ENCODE measurements around the gene SPATA1. TPM values are rescaled to one million over a fixed set of nuclear protein-coding genes. Genes with fewer than 3 reads are reported as not detected.

The SPATA1 gene
- polyA plus RNA-seq, 3 donors = 0.40 to 1.9 (median 0.43) TPM

- Mint-ChIP-seq H3K36me3 (peaks cover 34 to 46% of the 10 kb centered on the region in 2 donors), H3K27ac (peak overlapping the region; percentile 99 to 100 (median 100)), H3K9me3 (peaks cover 0 to 5% (median 0%) of the 10 kb centered on the region in 7 donors), H3K27me3 (ENCODE audit: low read depth in 3 of 3) (peaks cover 0 to 2% (median 0%) of the 10 kb centered on the region in 3 donors), H3K4me3 (peak overlapping the region; percentile 98), H3K4me1 (peaks cover 43% of the 10 kb centered on the region)
- H3K36me3 ChIP-seq (replicated peaks in 1 of 2; ENCODE audit: control insufficient read depth in 1 of 2, insufficient read depth in 2 of 2, low read length in 2 of 2) = peaks cover 23 to 45% of the 10 kb centered on the region in 2 donors
- H3K27me3 ChIP-seq (ENCODE audit: control insufficient read depth in 2 of 2, insufficient read depth in 2 of 2, low read length in 2 of 2) = no peaks in the 10 kb centered on the region
- no peak for TF ChIP-seq CTCF (IDR thresholded peaks at IDR 0.05)
- H3K9me3 ChIP-seq (replicated peaks in 1 of 2; ENCODE audit: control insufficient read depth in 1 of 2, insufficient read depth in 1 of 2, low read length in 2 of 2) = no peaks in the 10 kb centered on the region
- peak overlapping the region; percentile 99 for H3K9ac ChIP-seq (ENCODE audit: insufficient read depth, low read length, poor library complexity, severe bottlenecking)
- peak overlapping the region; percentile 76 for H3K4me2 ChIP-seq (replicated peaks; ENCODE audit: extremely low read depth, low read length, poor library complexity, severe bottlenecking)
- peaks cover 9% of the 10 kb centered on the region for H4K20me1 ChIP-seq (ENCODE audit: insufficient read depth, low read length)
- no peak overlapping the region for H2AFZ ChIP-seq (ENCODE audit: insufficient read depth, low read depth, low read length, poor library complexity, severe bottlenecking)
- H3K27ac ChIP-seq (ENCODE audit: low read depth in 1 of 2, low read length in 2 of 2) = peak overlapping the region; percentile 92 to 100
- intact Hi-C loops (cut with micrococcal nuclease) = loop anchor here (2.0 to 10.0 kb wide), 7 partner anchors 47 to 701 kb away; partner anchors contain the start of genes GNG5 (in 2 of the 2), SPATA1 (in 2 of the 2), SSX2IP (in 2 of the 2) and BCL10 (in 1 of the 2)
- peak overlapping the region; percentile 48 to 96 (median 77) for H3K4me3 ChIP-seq (replicated peaks in 1 of 3; ENCODE audit: low read depth in 2 of 3, low read length in 3 of 3)
- peak; percentile 21 to 41 (median 21) for DNase-seq
- H3K79me2 ChIP-seq (ENCODE audit: insufficient read depth, low read length) = peaks cover 70% of the 10 kb centered on the region
- peaks cover 26 to 41% of the 10 kb centered on the region in 2 donors for H3K4me1 ChIP-seq (ENCODE audit: control insufficient read depth in 1 of 2, insufficient read depth in 2 of 2, low read length in 2 of 2)
- no CpG with 5 or more reads among the region's 5 CpGs for WGBS (ENCODE audit: insufficient coverage)
These were observed 67.3 kb downstream of the SPATA1 start for GRCh38 chr1:84573481-84573966.

GRCh38 chr1:84573967-84574842 lies 68.0 kb downstream of the SPATA1 start, which contains the start of gene CTBS:
Gene CTBS (minus strand): TSS chr1:84574440. CDS start chr1:84574415, 25 bp downstream.
- peak within 1 kb of the TSS; percentile 99 for H3K9ac ChIP-seq (ENCODE audit: insufficient read depth, low read length, poor library complexity, severe bottlenecking)
- peak within 1 kb of the TSS; percentile 76 for H3K4me2 ChIP-seq (replicated peaks; ENCODE audit: extremely low read depth, low read length, poor library complexity, severe bottlenecking)
- peaks cover 26 to 41% of the 10 kb centered on the region in 2 donors for H3K4me1 ChIP-seq (ENCODE audit: control insufficient read depth in 1 of 2, insufficient read depth in 2 of 2, low read length in 2 of 2)
- H3K36me3 ChIP-seq (replicated peaks in 1 of 2; ENCODE audit: control insufficient read depth in 1 of 2, insufficient read depth in 2 of 2, low read length in 2 of 2) = peaks cover 17 to 38% of the 10 kb centered on the region in 2 donors
- H3K27ac ChIP-seq (ENCODE audit: low read depth in 1 of 2, low read length in 2 of 2) = peak within 1 kb of the TSS; percentile 92 to 100
- Mint-ChIP-seq H3K4me1 (peaks cover 41% of the 10 kb centered on the region), H3K4me3 (peak within 1 kb of the TSS; percentile 98), H3K27me3 (ENCODE audit: low read depth in 3 of 3) (peaks cover 0 to 2% (median 0%) of the 10 kb centered on the region in 3 donors), H3K9me3 (peaks cover 0 to 5% (median 0%) of the 10 kb centered on the region in 7 donors), H3K27ac (peak within 1 kb of the TSS; percentile 99 to 100 (median 100)), H3K36me3 (peaks cover 32 to 46% of the 10 kb centered on the region in 2 donors)
- no peaks in the 10 kb centered on the region for H3K27me3 ChIP-seq (ENCODE audit: control insufficient read depth in 2 of 2, insufficient read depth in 2 of 2, low read length in 2 of 2)
- under 1% methylated on average over 43 of the region's 67 CpGs for WGBS (ENCODE audit: insufficient coverage)
- peak within 1 kb of the TSS; percentile 48 to 96 (median 77) for H3K4me3 ChIP-seq (replicated peaks in 1 of 3; ENCODE audit: low read depth in 2 of 3, low read length in 3 of 3)
- H3K79me2 ChIP-seq (ENCODE audit: insufficient read depth, low read length) = peaks cover 63% of the 10 kb centered on the region
- no peaks in the 10 kb centered on the region for H3K9me3 ChIP-seq (replicated peaks in 1 of 2; ENCODE audit: control insufficient read depth in 1 of 2, insufficient read depth in 1 of 2, low read length in 2 of 2)
- peak within 1 kb of the TSS; percentile 68 for H2AFZ ChIP-seq (ENCODE audit: insufficient read depth, low read depth, low read length, poor library complexity, severe bottlenecking)
- H4K20me1 ChIP-seq (ENCODE audit: insufficient read depth, low read length) = peaks cover 2% of the 10 kb centered on the region
- intact Hi-C loops (cut with micrococcal nuclease) = loop anchor here (2.0 to 10.0 kb wide), 7 partner anchors 47 to 701 kb away; partner anchors contain the start of genes GNG5 (in 2 of the 2), SPATA1 (in 2 of the 2), SSX2IP (in 2 of the 2) and BCL10 (in 1 of the 2)
- TF ChIP-seq CTCF (IDR thresholded peaks at IDR 0.05) = no peak
- peak; percentile 93 to 94 (median 94) for DNase-seq
